Ishikawa (cell line): ENCODE measurements around the gene TMEM87B.

Experiments used
- CEBPB ChIP-seq: IDR thresholded peaks from 2 replicates; pipeline ENCODE4 v1.6.1; 2012
- CREB1 ChIP-seq: IDR thresholded peaks from 2 replicates; pipeline ENCODE4 v1.6.1; 2012; ENCODE audit warnings: low read depth
- EGR1 ChIP-seq: IDR thresholded peaks from 2 replicates; pipeline ENCODE4 v1.6.1; 2012
- EP300 ChIP-seq: IDR thresholded peaks from 2 replicates; pipeline ENCODE4 v1.6.1; 2012; ENCODE audit warnings: borderline replicate concordance
- FOXM1 ChIP-seq: IDR thresholded peaks from 2 replicates; pipeline ENCODE4 v1.6.1; 2012; ENCODE audit warnings: low read depth, borderline replicate concordance
- NFIC ChIP-seq: IDR thresholded peaks from 2 replicates; pipeline ENCODE4 v1.6.1; 2012
- RAD21 ChIP-seq: IDR thresholded peaks from 2 replicates; pipeline ENCODE4 v1.6.1; 2012; ENCODE audit warnings: low read depth
- TAF1 ChIP-seq: IDR thresholded peaks from 2 replicates; pipeline ENCODE4 v1.6.1; 2012; ENCODE audit warnings: low read depth, mild to moderate bottlenecking
- TCF12 ChIP-seq: IDR thresholded peaks from 2 replicates; pipeline ENCODE4 v1.6.1; 2012; ENCODE audit warnings: low read depth
- TEAD4 ChIP-seq: IDR thresholded peaks from 2 replicates; pipeline ENCODE4 v1.6.1; 2012
- YY1 ChIP-seq: IDR thresholded peaks from 2 replicates; pipeline ENCODE4 v1.6.1; 2012; ENCODE audit warnings: low read depth
- ZBTB7A ChIP-seq: IDR thresholded peaks from 2 replicates; pipeline ENCODE4 v1.6.1; 2012; ENCODE audit warnings: low read depth
- TF ChIP-seq, protein P1 (sequence below): IDR thresholded peaks from 2 replicates; pipeline ENCODE4 v1.6.1; 2012; ENCODE audit warnings: low read depth, mild to moderate bottlenecking
- TF ChIP-seq, protein P2 (sequence below): IDR thresholded peaks from 2 replicates; pipeline ENCODE4 v1.6.1; 2012
- TF ChIP-seq, protein P3 (sequence below): IDR thresholded peaks from 2 replicates; pipeline ENCODE4 v1.6.1; 2012

Gene TMEM87B

DNA sequence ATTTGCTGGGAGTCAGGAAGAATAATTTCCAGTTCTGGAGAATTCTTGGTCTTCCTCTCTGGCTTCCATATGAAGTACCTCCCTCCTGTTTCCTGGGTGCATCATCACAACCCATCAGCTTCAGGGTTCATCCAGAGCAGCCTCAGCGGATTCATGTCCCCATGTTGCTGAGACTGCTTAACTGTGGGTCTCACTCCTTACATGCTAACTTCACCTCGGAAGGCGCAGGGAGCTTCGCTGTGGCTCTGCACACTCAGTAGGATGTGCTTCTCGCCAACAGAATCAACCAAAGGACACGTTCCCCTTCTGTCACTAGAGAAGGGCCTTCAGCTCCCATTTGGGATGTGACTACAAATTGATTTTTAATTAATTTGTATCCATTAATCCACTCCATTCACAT, 107.3 kb downstream of the TMEM87B start:
- no peak for TF ChIP-seq EP300
- TF ChIP-seq CREB1, result no peak
- no peak for TF ChIP-seq NFIC
- TF ChIP-seq TCF12, result no peak
- TF ChIP-seq ZBTB7A, result no peak
- no peak for TF ChIP-seq RAD21

DNA sequence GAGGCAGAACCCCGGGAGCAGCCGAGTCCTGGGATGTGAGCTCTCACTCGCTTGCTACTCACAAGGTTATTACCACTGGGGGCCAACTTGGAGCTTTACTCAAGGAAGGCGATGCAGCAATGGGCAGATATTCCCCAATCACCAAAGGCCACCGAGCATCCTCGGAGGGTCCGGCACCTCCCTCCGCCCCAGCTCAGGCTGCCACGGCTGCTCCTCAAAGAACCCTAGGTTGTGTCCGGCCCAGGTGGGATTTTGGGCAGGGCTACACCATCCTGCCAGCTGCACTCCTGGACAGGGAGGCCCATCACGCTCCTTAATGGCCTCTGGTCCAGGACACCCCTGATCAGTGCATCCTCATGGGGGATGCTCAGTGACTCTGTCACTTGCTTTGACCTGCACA, 107.9 kb downstream of the TMEM87B start:
- TF ChIP-seq CEBPB, result no peak
- no peak for TF ChIP-seq NFIC
- no peak for TF ChIP-seq TEAD4
- no peak for TF ChIP-seq YY1
- TF ChIP-seq, protein P1, sequence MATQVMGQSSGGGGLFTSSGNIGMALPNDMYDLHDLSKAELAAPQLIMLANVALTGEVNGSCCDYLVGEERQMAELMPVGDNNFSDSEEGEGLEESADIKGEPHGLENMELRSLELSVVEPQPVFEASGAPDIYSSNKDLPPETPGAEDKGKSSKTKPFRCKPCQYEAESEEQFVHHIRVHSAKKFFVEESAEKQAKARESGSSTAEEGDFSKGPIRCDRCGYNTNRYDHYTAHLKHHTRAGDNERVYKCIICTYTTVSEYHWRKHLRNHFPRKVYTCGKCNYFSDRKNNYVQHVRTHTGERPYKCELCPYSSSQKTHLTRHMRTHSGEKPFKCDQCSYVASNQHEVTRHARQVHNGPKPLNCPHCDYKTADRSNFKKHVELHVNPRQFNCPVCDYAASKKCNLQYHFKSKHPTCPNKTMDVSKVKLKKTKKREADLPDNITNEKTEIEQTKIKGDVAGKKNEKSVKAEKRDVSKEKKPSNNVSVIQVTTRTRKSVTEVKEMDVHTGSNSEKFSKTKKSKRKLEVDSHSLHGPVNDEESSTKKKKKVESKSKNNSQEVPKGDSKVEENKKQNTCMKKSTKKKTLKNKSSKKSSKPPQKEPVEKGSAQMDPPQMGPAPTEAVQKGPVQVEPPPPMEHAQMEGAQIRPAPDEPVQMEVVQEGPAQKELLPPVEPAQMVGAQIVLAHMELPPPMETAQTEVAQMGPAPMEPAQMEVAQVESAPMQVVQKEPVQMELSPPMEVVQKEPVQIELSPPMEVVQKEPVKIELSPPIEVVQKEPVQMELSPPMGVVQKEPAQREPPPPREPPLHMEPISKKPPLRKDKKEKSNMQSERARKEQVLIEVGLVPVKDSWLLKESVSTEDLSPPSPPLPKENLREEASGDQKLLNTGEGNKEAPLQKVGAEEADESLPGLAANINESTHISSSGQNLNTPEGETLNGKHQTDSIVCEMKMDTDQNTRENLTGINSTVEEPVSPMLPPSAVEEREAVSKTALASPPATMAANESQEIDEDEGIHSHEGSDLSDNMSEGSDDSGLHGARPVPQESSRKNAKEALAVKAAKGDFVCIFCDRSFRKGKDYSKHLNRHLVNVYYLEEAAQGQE, result no peak
- no peak for TF ChIP-seq RAD21
- no peak for TF ChIP-seq TAF1
- TF ChIP-seq, protein P2, sequence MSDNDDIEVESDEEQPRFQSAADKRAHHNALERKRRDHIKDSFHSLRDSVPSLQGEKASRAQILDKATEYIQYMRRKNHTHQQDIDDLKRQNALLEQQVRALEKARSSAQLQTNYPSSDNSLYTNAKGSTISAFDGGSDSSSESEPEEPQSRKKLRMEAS, result no peak
- TF ChIP-seq ZBTB7A, result no peak
- no peak for TF ChIP-seq EGR1
- no peak for TF ChIP-seq EP300
- TF ChIP-seq, protein P3, sequence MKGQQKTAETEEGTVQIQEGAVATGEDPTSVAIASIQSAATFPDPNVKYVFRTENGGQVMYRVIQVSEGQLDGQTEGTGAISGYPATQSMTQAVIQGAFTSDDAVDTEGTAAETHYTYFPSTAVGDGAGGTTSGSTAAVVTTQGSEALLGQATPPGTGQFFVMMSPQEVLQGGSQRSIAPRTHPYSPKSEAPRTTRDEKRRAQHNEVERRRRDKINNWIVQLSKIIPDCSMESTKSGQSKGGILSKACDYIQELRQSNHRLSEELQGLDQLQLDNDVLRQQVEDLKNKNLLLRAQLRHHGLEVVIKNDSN, result no peak
- TF ChIP-seq TCF12, result no peak
- TF ChIP-seq CREB1, result no peak
- no peak for TF ChIP-seq FOXM1

DNA sequence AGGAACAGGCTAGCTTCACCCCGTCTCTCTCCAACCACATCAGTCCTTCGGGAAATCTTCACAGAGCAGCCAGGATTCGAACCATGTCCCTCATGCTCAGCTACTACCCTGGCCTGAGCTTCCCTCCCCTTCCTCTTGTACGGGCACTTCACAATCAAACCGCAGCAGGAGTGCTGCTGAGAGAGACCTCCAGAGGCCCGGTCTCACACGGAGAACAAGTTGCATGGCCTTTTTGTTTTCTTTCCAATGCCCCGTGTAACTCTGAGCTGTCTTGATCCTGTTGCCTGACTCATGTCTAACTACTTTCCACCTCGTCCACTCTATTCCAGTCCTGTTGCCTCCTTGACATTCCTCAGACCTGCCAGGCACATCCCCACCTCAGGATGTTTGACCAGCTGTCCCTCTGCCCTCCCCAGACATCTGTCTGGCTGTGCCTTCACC, 108.5 kb downstream of the TMEM87B start:
- TF ChIP-seq YY1 (no peak), RAD21 (no peak), CEBPB (no peak), TCF12 (no peak), EGR1 (no peak), TAF1 (no peak), TEAD4 (no peak), ZBTB7A (no peak), FOXM1 (no peak), EP300 (no peak), CREB1 (no peak)
- TF ChIP-seq, protein P1, result no peak
- TF ChIP-seq, protein P2, result no peak
- TF ChIP-seq, protein P3, result no peak

DNA sequence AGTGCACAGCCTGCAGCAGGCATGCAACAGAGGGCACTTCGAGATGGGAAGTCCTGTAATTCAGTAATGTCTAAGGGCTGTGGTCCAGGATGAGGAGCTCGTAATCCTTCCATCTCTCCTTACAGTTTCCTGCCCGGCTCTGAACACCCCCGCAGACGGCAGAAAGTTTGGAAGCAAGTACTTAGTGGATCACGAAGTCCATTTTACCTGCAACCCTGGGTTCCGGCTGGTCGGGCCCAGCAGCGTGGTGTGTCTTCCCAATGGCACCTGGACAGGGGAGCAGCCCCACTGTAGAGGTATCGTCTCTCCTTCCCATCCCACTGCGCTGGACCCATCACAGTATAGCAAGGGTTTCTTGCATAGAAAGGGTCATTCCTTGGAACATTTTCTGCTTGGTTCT, 109.8 kb downstream of the TMEM87B start:
- no peak for TF ChIP-seq NFIC
- TF ChIP-seq TCF12, result no peak
- TF ChIP-seq, protein P3, result no peak
- no peak for TF ChIP-seq ZBTB7A
- no peak for TF ChIP-seq EGR1
- no peak for TF ChIP-seq CREB1
- no peak for TF ChIP-seq CEBPB

DNA sequence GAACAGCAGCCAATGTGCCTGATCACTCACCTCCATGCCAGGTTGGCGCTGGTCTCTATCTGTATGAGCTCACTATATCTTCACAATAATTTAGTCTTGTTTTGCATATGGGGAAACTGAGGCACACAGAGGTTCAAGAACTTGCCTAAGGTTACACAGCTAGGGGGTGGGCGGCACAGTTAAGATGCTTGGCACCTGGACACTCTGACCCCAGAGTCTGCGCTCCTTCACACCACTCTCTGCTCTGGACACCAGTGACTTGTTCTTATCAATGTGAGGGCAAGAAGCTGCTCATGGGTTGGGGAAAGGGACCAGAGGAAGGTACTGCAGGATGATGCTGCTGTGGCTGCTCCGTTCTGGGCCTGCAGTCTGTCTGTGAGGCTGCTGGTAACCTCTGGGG, 110.2 kb downstream of the TMEM87B start:
- no peak for TF ChIP-seq TAF1
- TF ChIP-seq, protein P3, result no peak
- TF ChIP-seq TCF12, result no peak
- no peak for TF ChIP-seq CEBPB
